NCI-H2081 (cell line): ENCODE data around the gene CHRDL2.
"Not testable (repeated sequence)": the region's sequence is repeated elsewhere in the genome, so short reads cannot be mapped to it uniquely, and the experiment has no call there.

Experiments
- DNase-seq, 2 experiments: peaks; one replicate each; lab custom pipeline; 2025; lab: John Stamatoyannopoulos, UW

CHRDL2 gene

GRCh38 chr11:74731301-74732094, at the start of gene CHRDL2:
Gene CHRDL2 (minus strand): TSS chr11:74731426. CDS start chr11:74730888, 538 bp downstream.
- no peak for DNase-seq

GRCh38 chr11:74780248-74781005, 49.2 kb upstream of the CHRDL2 start:
- no peak for DNase-seq

- no peak for DNase-seq
These were observed 47.4 kb upstream of the CHRDL2 start for GRCh38 chr11:74778581-74778980.

- no peak for DNase-seq
These were observed 46.7 kb upstream of the CHRDL2 start for GRCh38 chr11:74777877-74778276.

GRCh38 chr11:74777038-74777437, 45.8 kb upstream of the CHRDL2 start:
- no peak for DNase-seq

DNA sequence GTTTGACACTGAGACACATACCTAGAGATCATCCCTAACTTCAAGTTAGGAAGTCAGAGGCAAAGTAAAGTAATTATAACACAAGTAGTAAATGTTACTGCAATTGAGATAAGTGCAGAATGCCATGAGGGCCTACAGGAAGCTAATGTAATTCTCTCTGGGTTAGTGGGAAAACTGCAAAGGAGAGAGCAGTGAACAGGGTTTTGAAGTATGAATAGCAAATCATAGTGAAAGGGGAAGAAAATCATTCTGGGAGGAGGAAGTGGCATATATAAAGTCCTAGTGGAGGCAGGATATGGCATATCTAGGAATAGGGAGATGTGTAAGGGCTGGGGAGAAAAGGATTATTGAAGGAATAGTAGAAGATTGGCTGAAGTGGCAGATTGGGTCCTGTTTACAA, 45.3 kb upstream of the CHRDL2 start:
- no peak for DNase-seq

GRCh38 chr11:74775762-74776161, 44.5 kb upstream of the CHRDL2 start:
- DNase-seq, result no peak

- no peak for DNase-seq
These were observed 42.2 kb upstream of the CHRDL2 start for GRCh38 chr11:74773476-74773875.

- no peak for DNase-seq
These were observed 39.9 kb upstream of the CHRDL2 start for GRCh38 chr11:74771139-74771538.

DNA sequence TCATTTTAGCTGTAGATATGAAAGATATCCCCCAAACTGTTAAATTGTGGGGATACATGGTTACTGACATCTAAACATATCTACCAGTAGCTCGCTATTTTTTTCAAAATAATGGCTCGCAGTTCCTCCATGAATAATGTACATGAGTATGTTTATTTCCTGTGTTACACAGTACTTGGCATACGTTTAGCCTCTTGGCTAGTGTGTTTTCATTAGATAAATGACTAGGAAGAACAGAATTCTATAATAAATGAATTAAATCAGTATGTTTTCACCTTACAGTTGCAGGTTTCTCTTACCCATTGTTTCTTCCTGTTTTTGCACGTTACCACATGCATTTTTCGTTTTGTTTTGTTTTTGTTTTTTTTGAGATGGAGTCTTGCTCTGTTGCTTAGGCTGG, 39.2 kb upstream of the CHRDL2 start:
- no peak for DNase-seq

GRCh38 chr11:74769055-74769707, 38.0 kb upstream of the CHRDL2 start:
- no peak for DNase-seq

DNA sequence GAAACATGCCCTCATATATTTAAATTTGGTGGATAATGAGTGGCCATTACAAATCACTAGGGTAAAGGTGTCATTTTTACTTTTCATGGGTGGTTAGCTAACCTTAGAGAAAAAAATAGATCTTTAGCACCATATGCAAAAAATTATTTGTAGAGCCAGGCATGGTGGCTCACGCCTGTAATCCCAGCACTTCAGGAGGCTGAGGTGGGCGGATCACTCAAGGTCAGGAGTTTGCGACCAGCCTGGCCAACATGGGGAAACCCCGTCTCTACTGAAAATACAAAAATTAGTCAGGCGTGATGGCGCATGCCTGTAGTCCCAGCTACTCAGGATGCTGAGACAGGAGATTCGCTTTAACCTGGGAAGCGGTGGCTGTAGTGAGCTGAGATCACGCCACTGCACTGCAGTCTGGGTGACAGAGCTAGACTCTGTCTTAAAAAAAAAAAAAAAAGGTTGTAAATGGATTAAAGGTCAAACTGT, 37.0 kb upstream of the CHRDL2 start:
- DNase-seq, result not testable (repeated sequence)

DNA sequence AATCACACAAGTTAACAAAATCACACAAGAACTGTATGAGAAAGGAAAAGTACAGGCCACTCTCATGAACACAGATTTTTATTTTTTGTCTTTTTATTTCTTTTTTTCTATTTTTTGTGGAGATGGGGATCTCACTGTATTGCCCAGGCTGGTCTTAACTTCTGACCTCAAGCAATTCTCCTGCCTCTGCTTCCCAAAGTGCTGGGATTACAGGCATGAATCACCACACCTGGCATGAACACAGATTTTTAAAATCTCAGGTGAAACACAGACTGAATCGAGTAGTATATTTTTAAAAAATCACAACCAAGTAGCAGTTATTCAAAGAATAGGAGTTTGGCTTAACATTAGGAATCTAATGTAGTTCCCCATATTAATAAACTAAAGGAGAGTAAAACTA, 35.7 kb upstream of the CHRDL2 start:
- no peak for DNase-seq

DNA sequence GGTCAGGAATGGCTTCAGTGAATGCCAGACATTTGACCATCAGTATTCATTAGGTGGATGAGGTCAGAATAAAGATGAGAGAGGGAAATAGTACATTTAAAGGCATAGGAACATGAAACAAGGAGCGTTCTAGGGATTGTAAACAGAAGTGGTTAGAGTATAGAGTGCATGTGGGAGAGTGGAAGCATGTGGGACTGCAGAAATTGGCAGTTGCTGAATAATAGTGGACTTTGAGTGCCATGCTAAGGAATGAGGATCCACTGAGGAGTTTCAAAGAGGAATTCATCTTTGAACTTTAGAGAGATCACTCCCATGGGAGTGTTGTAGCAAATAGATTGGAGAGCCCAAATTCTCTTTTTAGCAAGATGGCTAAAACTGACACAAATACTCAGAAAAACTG, 25.3 kb upstream of the CHRDL2 start:
- no peak for DNase-seq

- no peak for DNase-seq
These were observed 24.3 kb upstream of the CHRDL2 start for GRCh38 chr11:74755395-74755995.

GRCh38 chr11:74754507-74755252, 23.5 kb upstream of the CHRDL2 start:
- DNase-seq, result no peak

- no peak for DNase-seq
These were observed 20.1 kb upstream of the CHRDL2 start for GRCh38 chr11:74751303-74751702.

GRCh38 chr11:74750598-74750997, 19.4 kb upstream of the CHRDL2 start:
- DNase-seq, result not testable (repeated sequence)

GRCh38 chr11:74749965-74750296, 18.7 kb upstream of the CHRDL2 start:
- no peak for DNase-seq

DNA sequence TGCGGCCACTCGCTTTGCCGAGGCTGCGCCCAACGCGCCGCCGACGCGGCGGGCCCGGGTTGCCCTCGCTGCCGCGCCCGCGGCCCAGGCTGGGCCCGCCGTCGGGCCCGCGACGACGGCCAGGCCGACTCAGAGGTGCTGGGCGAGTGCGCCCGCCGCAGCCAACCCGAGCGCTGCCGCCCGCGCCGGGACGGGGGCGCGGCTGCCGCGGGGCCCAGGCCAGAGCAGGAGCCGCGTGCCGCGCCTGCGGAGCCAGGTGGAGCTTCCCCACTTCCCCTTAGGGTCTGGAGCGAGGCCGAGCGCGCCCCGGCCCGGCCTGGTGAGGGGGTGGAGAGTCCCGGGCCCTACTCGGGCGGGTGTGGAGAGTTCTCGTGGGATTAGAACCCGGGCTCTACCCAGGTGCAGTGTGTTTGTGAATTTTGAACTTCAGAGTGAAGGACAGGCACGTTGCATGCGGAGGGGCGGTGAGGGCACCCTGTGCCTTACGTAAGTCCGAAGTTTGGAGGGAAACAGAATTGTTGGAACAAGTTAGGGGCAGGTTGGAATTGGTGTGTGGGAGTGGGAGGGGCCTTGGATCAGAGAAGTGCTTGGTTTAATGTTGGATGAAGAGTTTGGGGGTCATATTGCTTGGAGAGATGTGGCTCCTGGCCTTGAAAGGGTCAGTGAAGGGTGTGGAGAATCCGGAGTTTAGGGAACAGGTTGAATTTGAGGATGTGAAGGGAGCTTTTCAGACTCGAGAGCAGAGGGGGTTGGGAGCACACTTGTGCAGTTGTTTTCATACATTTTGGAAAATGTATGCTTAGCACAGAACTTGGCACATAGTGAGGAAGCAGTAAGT, 18.1 kb upstream of the CHRDL2 start:
- DNase-seq, result peak; percentile 20 to 48
